ENCODE results near the gene TM6SF1.

DNA sequence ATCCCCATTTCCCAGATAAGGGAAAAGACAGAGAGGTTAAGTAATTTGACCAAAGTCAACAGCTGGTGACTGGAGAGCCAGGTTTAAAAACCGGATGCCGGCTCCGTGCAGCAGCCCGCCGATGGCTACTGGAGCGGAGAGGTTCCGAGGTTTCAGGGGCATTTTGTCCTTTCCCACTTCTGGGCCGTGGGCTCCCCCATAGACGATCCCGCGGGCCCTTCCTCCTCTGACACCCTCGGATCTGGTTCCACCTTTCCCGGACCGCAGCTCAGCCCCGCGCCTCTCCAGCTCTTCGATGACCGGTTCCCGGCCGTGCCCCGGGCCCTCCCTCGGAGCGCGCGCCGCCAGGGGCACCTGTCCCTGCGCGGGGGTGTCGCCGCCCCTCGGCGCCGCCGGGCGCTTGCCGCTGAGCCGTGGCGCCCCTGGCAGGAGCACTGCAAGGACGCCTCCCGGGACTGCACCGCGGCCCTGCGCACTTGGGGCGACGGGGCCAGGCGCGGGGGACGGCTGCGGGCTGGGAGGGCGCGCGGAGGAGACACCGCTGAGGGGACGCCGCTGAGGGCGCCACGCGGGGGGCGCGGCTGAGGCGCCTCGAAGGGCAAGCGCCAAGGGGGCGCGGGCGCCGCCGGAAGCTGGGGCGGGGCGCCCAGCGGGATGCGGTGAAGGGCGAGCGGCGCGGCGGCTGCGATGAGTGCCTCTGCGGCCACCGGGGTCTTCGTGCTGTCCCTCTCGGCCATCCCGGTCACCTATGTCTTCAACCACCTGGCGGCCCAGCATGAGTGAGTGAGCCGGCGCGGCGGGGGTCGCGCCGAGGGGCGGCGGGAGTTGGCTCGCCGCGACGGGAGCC lies at the start of gene TM6SF1:
- TF ChIP-seq, protein P1, sequence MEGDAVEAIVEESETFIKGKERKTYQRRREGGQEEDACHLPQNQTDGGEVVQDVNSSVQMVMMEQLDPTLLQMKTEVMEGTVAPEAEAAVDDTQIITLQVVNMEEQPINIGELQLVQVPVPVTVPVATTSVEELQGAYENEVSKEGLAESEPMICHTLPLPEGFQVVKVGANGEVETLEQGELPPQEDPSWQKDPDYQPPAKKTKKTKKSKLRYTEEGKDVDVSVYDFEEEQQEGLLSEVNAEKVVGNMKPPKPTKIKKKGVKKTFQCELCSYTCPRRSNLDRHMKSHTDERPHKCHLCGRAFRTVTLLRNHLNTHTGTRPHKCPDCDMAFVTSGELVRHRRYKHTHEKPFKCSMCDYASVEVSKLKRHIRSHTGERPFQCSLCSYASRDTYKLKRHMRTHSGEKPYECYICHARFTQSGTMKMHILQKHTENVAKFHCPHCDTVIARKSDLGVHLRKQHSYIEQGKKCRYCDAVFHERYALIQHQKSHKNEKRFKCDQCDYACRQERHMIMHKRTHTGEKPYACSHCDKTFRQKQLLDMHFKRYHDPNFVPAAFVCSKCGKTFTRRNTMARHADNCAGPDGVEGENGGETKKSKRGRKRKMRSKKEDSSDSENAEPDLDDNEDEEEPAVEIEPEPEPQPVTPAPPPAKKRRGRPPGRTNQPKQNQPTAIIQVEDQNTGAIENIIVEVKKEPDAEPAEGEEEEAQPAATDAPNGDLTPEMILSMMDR (IDR thresholded peaks at IDR 0.05), result no peak
- no peak for TF ChIP-seq POLR2A (IDR thresholded peaks at IDR 0.05)
- no peak for TF ChIP-seq EP300 (IDR thresholded peaks at IDR 0.05)

Measured in tibial nerve (tissue), 4 donors.